HUDEP-2 (cell line): Measurements from ENCODE around the gene C15orf39.

Source experiments
- DNase-seq, 76 experiments: peaks; one replicate each; lab custom pipeline; 2025; ENCODE audit not compliant: unreplicated experiment in 76 of 76; lab: John Stamatoyannopoulos, UW

Gene C15orf39

DNA sequence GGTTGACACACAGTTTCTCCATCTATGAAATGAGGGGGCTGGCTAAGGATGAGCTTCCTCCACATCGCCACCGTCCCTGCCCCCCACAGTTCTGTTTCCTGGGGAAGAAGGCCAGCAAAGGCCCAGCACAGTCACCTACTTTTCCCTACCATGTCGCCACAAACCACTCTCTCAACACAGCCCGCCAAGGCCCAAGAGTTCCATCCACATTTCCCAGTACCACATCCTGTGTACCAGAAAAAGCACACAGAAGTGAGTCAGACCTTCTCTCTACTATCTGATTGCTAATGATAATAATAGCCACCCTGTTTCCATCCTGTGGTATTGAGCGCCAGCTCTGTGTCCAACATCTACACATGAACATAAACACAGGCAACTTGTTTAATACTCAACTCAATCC lies 30.3 kb upstream of the C15orf39 start:
- DNase-seq = peak in 2 of 76 experiments; percentile 30 to 40

DNA sequence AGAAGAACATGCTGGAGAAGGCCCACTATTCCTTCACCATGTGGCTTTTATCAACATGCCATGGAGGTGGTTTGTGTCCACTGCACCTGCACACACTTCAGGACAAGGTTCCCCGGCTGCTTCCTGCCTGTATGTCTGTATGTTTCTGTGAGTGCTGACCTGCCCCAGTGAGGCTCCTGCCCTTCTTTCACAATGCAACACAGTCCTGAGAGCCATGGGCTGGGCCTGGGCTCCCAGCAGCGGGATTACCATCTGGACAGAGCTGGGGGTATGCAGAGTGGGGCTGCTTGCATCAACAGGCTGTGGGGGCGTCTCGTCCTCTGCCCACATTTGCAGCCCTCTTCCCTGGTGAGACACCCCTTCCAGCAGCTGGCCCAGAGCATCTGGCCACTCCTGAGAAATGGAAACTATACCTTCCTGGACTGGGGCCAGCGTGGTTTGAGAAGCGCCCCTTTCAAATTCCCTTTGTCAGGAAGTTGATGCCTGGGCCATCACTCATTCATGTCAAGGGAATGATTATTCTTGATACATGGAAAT lies 29.3 kb upstream of the C15orf39 start:
- DNase-seq = no peak

- DNase-seq = no peak
Observed at GRCh38 chr15:75174102-75174501, 27.6 kb upstream of the C15orf39 start.

GRCh38 chr15:75174729-75175128 lies 27.0 kb upstream of the C15orf39 start:
- no peak for DNase-seq

- no peak for DNase-seq
Observed at GRCh38 chr15:75176396-75176761, 25.3 kb upstream of the C15orf39 start.

DNA sequence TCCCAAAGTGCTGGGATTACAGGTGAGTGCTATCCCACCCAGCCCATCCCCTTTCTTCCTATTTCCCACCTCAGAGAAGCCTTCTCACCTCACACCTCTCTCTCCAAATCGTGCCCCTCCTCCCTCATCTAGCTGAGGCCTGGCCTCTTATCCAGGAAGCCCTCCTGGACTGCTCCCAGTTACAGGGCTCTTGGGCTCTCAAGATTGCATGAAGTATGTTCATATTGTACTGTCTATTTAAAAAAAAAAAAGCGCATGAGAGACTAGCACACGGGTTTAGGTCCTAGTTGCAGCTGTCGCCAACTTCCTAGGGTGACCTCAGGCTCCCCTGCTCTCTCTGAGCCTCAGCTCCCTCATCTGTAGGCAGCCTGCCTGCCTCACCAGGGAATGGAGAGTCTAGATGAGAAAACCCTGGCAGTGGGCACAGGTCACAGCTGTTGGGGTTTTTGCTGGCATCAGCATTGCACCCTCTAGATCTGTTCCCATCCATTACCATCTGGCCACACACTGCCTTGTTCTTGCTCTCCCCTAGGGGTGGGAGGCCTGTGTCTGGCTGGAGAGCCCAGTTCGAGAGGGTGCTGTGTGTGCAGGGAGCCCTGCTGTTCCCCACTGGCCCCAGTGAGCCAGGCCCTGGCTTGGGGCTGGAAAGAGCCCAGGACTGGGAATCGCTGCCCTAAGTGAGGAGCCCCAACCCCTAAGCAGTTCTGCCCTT lies 24.2 kb upstream of the C15orf39 start:
- DNase-seq = no peak

GRCh38 chr15:75178171-75178937 lies 23.3 kb upstream of the C15orf39 start:
- DNase-seq = peak in 1 of 76 experiments; percentile 8

GRCh38 chr15:75178938-75179745 lies 22.5 kb upstream of the C15orf39 start:
- DNase-seq = peak in 1 of 76 experiments; percentile 10

GRCh38 chr15:75179746-75180140 lies 21.9 kb upstream of the C15orf39 start:
- DNase-seq = no peak

DNA sequence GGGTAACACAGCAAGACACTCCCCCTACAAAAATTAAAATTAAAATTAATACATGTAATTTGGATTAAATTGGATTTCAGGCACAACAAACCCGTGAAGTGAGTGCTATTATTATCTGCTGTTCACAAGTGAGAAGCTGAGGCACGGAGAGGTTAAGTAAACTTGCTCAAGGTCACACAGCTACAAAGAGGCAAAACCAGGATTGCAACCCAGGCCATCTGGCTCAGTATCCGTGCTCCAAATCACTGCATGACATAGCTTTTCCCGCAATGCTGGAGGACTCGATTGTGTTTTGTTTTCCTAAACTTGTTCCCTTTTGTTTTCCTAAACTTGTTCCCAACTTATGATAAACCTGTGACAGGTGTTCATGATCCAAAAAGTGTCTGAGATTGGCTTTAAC lies 19.9 kb upstream of the C15orf39 start:
- no peak for DNase-seq

DNA sequence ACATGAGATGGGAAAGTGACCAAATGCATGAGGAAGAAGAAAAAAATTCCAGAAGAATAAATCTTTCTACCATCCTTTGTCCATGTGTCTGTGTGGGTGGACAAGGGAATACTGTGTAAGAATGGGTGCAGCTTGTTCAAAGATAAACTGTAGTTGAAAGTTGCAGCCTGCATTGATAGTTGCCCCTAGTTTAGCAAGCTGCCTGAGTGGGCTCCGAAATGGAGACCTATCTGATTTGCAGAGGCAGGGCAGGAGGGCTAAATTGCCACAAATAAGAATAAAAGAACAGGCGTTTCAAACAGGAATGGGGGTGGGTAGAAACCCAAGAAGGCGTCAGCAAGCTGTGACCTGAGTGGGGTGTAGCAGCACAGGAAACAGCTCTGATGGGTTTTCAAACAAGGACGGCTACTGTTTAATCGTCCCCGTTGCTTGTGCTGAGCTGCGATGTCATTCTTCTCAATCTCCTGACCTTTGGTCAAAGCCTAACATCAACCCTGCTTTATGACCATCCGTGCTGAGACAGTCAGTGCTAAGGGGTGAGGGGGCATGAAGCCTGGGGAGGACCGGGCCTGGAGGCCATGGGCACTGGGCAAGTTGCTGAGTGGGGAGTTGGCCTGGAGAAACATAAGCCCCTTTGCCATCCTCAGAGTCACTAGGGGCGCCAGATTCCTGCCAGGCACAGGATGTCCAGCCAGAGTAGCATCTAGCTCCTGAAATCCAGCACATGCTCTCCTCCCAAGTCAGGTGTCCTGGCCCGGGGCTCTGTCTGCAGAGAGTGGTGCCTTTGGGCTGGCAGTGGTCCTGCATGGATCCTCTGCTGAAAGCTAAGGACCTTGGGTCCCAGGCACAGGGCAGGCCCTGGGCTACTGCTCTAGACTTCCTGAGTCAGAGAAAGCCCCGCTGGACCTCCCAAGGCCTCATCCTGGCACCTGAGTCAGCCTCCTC lies 19.2 kb upstream of the C15orf39 start:
- no peak for DNase-seq

DNA sequence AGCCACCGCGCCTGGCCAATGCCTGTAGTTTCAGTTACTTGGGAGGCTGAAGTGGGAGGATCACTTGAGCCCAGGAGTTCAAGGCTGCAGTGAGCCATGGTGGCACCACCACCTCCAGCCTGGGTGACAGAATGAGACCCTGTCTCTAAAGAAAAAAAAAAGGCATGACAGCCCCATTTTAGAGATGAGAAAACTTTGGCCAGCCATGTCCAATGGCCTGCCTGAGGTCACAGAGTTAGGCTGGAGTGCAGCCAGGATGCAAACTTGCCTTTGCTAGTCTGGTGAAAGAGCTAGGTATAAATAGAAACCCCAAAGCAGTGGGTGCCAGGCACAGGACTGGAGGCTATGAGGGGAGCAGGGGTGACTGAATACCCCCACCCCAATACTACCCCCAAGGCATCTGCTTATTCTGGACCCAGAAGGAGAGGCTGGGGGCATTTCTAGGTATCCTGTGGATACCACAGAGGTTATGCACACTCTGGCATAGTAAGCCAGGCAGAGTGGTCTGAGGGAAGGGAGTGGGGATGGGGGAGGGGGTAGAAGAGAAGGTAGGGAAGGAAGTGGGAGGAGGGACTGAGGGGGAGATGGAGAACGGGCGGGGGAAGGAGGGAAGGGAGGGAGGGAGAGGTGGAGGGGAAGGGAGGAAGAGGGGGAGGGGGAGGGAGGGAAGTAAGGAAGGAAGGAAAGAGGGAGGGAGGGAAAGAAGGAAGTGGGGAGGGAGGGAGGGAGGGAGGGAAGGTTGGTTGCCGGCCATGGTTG lies 16.2 kb upstream of the C15orf39 start:
- DNase-seq = no peak

DNA sequence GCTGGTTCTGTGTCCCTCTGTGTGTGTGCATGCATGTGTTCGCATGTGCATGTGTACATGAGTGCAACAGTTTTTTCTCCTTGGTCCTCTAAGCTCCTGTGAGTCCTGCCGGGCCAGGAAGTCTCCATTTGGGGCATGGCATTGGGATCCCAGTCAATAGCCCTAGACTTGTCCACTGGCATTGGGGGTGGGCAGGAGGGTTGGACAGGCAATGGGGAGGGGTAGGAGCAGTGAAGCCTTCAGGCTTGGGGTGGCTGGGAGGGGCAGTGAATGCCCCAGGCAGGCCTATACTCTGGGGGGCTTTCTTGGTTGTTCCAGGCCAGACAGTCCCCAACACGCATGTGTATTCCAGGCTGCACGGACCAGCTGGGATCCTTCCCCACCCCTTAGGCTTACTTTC lies 15.6 kb upstream of the C15orf39 start:
- DNase-seq = no peak

DNA sequence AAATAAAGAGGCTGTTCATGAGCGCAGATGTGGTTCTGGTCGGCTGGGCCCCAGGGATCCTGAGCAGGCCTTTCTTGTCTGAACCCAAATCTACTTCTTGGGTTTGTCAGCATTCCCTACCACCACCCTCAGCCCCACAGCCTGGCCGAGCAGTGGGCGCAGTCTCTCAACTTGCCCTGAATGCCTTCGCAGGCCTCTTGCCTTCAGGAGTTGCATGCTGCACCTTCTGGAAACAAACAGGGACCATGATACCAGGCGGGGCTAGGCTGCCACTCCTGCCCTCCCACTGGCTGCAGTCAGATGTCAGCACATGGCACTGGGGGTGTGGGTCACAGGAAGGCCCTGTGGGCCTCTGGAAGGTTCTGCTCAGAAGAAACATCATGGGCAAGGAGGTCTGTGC lies 13.2 kb upstream of the C15orf39 start:
- no peak for DNase-seq

GRCh38 chr15:75191235-75191634 lies 10.4 kb upstream of the C15orf39 start:
- no peak for DNase-seq

- DNase-seq = no peak
Observed at GRCh38 chr15:75192307-75192706, 9.4 kb upstream of the C15orf39 start.

DNA sequence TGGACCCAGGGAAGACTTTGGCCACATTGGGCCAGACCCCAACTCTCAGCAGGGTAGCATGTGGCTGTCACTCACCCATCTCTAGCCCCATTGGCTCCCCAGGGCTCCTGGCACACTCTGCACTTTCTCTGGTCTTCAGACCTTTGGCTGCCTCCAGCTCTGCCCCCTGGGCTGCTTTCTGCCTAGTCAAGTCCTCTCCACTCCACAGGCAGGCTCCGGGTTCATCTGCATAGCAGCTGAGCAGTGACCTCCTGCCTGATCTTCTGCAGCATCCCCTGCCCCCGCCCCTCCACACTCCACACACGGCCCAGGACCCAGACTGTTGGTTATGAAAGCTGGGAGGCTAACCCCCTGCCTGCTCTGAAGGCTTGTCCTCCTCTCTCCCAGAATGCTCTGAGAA lies 8.4 kb upstream of the C15orf39 start:
- no peak for DNase-seq

- DNase-seq = no peak
Observed at GRCh38 chr15:75193976-75194375, 7.7 kb upstream of the C15orf39 start.

- DNase-seq = no peak
Observed at GRCh38 chr15:75194397-75194796, 7.3 kb upstream of the C15orf39 start.
